Activated CD4-positive, alpha-beta T cell treated with anti-CD3 and anti-CD28 coated beads for 48 hours (primary cell): ENCODE results near the gene TBC1D3I.
"Not testable (repeated sequence)": the region's sequence is repeated elsewhere in the genome, so short reads cannot be mapped to it uniquely, and the experiment has no call there.

Experiments
- DNase-seq: peaks from one replicate; pipeline ENCODE4 v3.0.0-alpha.2; 2020

Gene TBC1D3I

GRCh38 chr17:36264470-36264869, at the start of gene TBC1D3I:
Gene TBC1D3I, minus strand, starts transcription at chr17:36264570. Its CDS starts 1,585 bp downstream, at chr17:36262985.
- not testable (repeated sequence) for DNase-seq

DNA sequence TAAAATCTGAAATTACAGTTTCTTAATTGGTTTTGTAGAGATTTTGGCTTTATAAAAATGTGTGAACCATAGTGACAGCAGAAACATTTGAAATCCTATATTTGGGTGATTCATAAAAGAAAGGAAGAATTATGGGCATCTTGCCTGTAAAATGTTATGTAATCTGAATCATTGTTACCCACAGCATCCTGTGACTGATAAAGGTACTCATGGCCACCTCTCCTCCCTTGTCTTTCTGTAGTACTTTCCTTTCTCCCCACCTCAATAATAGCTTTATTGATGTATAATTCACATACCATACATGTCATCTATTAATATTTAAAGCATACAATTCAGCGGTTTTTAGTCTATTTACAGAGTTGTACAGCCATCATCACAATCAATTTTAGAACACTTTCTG, 30.8 kb upstream of the TBC1D3I start:
- not testable (repeated sequence) for DNase-seq

DNA sequence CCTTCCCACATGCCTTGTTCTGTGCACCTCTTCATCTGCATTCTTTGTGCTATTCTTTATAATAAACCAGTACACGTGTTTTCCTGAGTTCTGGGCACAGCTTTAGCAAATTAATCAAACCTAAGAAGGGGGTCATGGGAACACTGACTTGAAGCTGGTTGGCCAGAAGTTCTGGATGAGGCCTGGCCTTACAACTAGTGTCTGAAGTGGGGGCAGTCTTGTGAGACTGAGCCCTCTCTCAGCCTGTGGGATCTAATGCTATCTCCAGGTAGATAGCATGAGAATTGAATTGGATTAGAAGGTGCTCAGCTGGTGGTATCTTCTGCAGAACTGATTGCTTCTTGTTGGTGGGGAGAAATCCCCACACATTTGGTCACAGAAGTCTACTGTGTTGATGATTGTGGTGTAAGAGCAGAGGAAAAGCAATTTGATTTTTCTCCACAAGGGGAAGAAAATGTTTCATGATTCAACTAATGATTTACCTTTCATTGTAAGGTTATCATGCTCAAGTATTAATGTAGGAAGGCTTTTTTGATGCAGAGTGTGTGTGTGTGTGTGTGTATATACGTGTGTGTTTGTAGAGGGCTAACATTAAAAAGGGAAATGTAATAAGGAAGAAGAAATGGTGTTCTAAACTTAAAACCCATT, 25.7 kb upstream of the TBC1D3I start:
- not testable (repeated sequence) for DNase-seq

DNA sequence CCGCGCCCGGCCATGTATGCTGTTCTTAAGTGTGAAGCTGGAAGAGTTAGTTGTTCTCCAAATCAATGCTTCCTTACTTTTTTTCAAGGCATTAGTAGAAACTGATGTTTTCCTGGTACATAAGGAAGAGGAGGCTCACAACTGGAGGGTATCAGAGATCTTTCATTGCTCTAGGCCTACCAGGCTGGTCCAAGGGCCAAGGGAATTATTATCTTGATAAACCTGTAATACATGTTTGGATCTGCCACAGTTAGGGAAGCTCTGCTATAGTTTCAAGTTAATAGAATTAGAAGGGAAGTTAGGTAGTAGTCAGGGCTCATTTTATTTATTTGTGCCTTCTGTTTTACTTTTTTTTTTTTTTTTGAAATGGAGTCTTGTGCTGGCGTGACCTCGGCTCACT, 19.8 kb upstream of the TBC1D3I start:
- not testable (repeated sequence) for DNase-seq

- DNase-seq: not testable (repeated sequence)
Measured at GRCh38 chr17:36283256-36283655, 18.9 kb upstream of the TBC1D3I start.

DNA sequence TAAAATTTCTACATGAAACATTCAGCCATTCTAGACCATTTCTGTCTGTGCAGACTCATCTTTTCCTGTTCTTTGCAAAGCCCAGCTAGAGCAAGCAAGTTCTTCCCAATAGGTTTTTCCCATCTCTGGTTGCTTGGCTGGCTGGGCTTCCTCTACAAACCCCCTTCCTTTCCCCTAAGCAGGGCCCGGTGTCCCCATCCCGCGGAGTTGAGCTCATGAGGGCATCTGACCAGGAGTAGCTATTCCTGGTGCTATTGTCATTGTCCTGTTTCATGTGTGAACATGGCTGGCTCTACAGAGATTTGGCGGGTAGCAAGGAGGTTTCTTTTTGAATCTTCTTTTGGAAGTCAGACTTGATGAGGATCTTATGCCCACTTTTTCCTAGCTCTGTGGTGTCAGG, 22.3 kb downstream of the TBC1D3I start:
- not testable (repeated sequence) for DNase-seq

- peak; percentile 34 for DNase-seq
Measured at GRCh38 chr17:36229644-36230043, 34.7 kb downstream of the TBC1D3I start.

- not testable (repeated sequence) for DNase-seq
Measured at GRCh38 chr17:36222967-36223366, 41.4 kb downstream of the TBC1D3I start.

- DNase-seq: not testable (repeated sequence)
Measured at GRCh38 chr17:36221581-36222100, 42.7 kb downstream of the TBC1D3I start.

GRCh38 chr17:36220737-36221580, 43.4 kb downstream of the TBC1D3I start:
- not testable (repeated sequence) for DNase-seq

DNA sequence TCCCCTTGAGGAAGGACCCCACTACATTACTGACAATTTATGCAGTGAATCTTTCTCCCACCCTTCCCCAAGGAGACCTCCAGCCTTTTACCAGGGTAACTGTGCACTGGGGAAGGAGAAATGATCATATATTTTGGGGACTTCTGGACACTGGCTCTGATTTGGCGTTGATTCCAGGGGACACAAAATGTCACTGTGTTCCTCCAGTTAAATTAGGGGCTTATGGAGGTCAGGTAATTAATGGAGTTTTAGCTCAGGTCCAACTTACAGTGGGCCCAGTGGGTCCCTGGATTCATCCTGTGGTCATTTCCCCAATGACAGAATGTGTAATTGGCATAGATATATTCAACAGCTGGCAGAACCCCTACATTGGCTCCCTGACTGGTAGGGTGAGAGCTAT, 44.8 kb downstream of the TBC1D3I start:
- not testable (repeated sequence) for DNase-seq

GRCh38 chr17:36215406-36216308, 48.7 kb downstream of the TBC1D3I start:
- DNase-seq: not testable (repeated sequence)

DNA sequence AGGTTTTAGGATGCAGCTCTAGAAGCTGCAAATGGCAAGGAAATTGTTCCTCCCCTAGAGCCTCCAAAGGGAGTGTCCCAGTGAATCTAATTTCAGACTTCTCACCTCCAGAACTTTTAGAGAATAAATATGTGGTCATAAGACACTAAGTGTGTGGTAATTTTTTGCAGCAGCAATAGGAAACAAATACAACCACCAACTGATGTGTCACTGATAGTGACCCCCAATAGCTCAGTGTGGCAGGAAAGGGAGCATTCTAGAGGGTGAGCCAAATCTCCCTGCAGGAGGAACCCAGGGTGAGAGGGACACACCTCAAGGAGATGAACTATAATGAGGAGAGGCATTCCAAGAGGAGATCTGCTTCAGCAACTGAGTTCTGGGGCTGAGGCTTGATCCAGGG, 49.5 kb downstream of the TBC1D3I start:
- DNase-seq: no peak

GRCh38 chr17:36213695-36214094, 50.7 kb downstream of the TBC1D3I start:
- DNase-seq: no peak

GRCh38 chr17:36212966-36213365, 51.4 kb downstream of the TBC1D3I start:
- no peak for DNase-seq

DNA sequence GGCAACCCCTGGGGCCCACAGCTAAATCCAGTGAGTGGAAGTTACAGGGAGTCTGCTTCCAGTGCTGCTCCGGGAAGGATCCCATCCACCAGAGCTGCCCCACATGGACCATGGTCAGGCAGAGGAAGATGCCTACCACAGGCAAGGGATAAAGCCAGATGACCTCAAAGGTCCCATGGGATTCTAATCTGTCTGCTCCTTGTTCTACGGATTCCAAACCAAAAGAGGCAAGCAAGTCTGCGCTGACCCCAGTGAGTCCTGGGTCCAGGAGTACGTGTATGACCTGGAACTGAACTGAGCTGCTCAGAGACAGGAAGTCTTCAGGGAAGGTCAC, 52.1 kb downstream of the TBC1D3I start:
- no peak for DNase-seq

GRCh38 chr17:36211484-36212271, 52.7 kb downstream of the TBC1D3I start:
- not testable (repeated sequence) for DNase-seq

- DNase-seq: not testable (repeated sequence)
Measured at GRCh38 chr17:36210439-36211211, 53.7 kb downstream of the TBC1D3I start, which contains the start of gene CCL4L2. Gene CCL4L2, plus strand, starts transcription at chr17:36211063.

DNA sequence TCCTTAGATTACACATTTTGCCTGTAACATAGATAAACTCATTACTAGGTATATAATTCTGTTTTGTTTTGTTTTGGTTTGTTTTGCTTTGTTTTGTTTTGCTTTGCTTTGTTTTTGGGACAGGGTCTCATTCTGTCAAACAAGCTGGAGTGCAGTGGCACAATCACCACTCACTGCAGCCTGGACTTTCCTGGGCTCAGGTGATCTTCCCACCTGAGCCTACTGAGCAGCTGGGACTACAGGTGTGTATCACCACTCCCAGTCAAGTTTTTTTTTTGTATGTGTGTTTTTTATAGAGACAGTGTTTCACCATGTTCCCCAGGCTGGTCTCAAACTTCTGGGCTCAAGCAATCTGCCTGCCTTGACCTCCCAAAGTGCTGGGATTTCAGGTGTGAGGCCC, 54.8 kb downstream of the TBC1D3I start:
- DNase-seq: no peak

DNA sequence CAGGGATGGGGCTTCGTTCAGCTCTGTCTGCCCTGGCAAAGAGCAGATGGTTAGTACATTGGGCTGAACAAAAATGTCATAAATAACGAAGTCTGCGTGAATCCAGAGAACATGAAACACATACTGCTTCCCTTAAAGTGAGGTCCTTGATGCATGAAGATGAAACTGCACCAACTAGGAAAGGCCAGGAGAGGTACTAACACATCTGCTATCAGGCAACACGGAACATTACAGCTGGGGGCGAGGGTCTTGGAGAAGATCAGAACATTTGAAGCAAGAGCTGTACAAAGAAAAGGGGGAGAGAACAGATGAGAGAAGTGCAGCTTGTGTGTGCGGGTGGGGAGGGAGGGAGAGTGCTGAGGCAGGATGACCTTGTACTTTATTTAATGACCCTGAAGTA, 57.0 kb downstream of the TBC1D3I start:
- not testable (repeated sequence) for DNase-seq

- not testable (repeated sequence) for DNase-seq
Measured at GRCh38 chr17:36206486-36206821, 57.9 kb downstream of the TBC1D3I start.
